Lower leg skin (tissue), 4 donors: Measurements from ENCODE around the gene TRIM45. TPM values are rescaled to one million over a fixed set of nuclear protein-coding genes. Genes with fewer than 3 reads are reported as not detected.

Experiments used
- DNase-seq, 2 donors: peaks; one replicate each; pipeline ENCODE4 v3.0.0-alpha.2; 2019; ENCODE audit warnings: low spot score in 2 of 2
- H3K4me3 ChIP-seq: fragments of 200-600 bp; sonication (generic); 2 replicates; pipeline ENCODE4 v1.5.1; 2017; ENCODE audit warnings: mild to moderate bottlenecking, low read depth; ENCODE audit not compliant: poor library complexity, severe bottlenecking
- POLR2A ChIP-seq, 2 donors: fragments of 450-650 bp; IDR thresholded peaks; one replicate each; pipeline ENCODE4 v1.6.1; 2016 to 2017; ENCODE audit warnings: antibody characterized with exemption in 2 of 2, mild to moderate bottlenecking in 1 of 2, moderate library complexity in 1 of 2
- WGBS, 2 donors: methylation state at CpG; one replicate each; pipeline ENCODE4 v1.1.5; 2018; 5-methylcytosine and 5-hydroxymethylcytosine counted together
- intact Hi-C: fragments of 100-400 bp; cut with DNase I; formaldehyde crosslinking; loops from one replicate; pipeline ENCODE4 v1.15.0; 2023; ENCODE audit warnings: low total_unique reads
- total RNA-seq, 4 donors: library from RNA; depleted of rRNA; stranded (reverse); fragments of >200 nt; gene quantifications; one replicate each; pipeline ENCODE4 v1.1.0, GENCODE V29; 2016
- TF ChIP-seq, protein P1 (sequence below), 3 donors: fragments of 450-650 bp; IDR thresholded peaks; one replicate each; pipeline ENCODE4 v1.5.1; 2016; ENCODE audit warnings: antibody characterized with exemption in 3 of 3, mild to moderate bottlenecking in 3 of 3, moderate library complexity in 2 of 3

The TRIM45 gene
- total RNA-seq, 4 donors from 2014 or later: 0.84 to 3.9 (median 1.8) TPM

DNA sequence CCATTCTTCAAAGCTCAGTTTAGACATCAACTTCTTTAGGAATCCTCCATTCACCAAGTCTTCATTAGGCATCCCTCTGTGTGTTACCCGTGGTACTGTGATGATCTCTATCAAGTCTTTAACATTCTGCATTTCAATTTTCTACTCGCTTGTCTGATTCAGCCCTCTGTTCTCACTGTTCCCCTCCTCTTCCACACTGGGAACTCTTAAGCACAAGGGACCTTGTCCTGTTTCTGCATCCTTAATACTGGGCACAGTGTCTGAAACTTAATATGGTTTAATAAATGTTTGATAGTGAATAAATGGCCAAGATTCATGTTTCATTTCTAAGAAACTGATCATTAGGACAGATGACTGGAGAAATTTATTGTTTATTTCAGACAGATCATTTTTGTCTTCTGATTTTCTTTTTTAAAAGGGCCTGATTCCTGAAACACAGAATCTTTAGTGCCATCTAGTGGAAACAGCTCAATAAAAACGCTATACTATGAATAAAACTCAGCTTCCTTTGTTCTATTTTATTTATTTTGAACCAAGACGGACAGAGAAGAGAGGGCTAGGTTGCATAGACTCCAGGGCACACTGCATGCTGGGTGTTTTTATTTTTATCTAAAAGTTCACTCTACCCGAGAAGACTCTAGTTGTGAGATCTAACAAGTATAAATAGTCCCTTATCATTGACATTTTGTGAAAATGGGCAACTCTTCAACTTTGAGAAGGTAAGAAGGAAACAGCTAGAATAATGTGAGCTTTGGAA, 7.0 kb upstream of the TRIM45 start:
- no peak for DNase-seq
- intact Hi-C loops: no loop called here
- TF ChIP-seq POLR2A (IDR thresholded peaks at IDR 0.05): no peak
- TF ChIP-seq, protein P1, sequence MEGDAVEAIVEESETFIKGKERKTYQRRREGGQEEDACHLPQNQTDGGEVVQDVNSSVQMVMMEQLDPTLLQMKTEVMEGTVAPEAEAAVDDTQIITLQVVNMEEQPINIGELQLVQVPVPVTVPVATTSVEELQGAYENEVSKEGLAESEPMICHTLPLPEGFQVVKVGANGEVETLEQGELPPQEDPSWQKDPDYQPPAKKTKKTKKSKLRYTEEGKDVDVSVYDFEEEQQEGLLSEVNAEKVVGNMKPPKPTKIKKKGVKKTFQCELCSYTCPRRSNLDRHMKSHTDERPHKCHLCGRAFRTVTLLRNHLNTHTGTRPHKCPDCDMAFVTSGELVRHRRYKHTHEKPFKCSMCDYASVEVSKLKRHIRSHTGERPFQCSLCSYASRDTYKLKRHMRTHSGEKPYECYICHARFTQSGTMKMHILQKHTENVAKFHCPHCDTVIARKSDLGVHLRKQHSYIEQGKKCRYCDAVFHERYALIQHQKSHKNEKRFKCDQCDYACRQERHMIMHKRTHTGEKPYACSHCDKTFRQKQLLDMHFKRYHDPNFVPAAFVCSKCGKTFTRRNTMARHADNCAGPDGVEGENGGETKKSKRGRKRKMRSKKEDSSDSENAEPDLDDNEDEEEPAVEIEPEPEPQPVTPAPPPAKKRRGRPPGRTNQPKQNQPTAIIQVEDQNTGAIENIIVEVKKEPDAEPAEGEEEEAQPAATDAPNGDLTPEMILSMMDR (IDR thresholded peaks at IDR 0.05): no peak
- 20 to 27% methylated on average over 5 of the region's 5 CpGs for WGBS, 2 donors
- H3K4me3 ChIP-seq: no peak overlapping the region

DNA sequence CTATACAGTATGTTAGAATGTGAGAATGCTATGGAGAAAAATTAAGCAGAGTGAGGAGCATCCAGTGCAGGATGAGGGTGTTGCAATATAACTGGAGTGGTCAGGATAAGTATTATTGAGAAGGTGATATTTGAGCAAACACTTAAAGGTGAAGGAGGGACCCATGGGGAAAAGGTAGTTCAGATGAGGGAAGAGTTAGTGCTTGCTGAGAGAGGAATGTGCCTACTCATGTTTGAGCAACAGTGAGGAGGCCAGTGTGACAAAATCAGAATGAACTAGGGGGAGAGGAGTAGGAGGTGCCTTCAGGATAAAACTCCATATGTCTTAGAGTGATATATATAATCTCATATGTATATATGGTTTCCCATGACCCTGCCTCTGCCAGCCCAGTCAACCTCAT, 6.2 kb upstream of the TRIM45 start:
- no peak for DNase-seq
- no peak overlapping the region for H3K4me3 ChIP-seq
- TF ChIP-seq, protein P1 (IDR thresholded peaks at IDR 0.05): no peak
- no peak for TF ChIP-seq POLR2A (IDR thresholded peaks at IDR 0.05)
- intact Hi-C loops: no loop called here

DNA sequence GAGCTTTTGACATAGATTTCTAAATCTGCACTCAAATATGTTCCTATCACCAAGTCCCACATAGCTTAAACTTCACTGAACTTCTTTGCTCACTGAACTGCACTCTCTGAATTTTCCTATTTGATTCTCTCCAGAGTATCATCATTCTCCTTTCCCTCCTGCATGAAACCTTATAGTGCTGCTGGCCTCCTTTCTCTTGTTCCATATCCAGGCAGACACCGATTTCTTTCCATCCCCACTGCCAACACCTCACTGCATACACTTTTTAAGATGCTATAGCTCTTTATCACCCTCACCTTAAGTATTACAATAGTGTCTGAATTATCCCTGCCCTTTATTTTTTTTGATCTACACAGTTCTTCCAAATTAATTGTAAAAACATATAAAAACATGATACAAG, 3.1 kb upstream of the TRIM45 start:
- no peak for DNase-seq
- intact Hi-C loops: loop anchor here (5.0 kb wide), 1 partner anchor 57 kb away; no protein-coding TSS in a partner anchor
- no peak overlapping the region for H3K4me3 ChIP-seq
- WGBS, 2 donors: 38 to 62% methylated on average over 1 of the region's 1 CpG
- TF ChIP-seq, protein P1 (IDR thresholded peaks at IDR 0.05): no peak
- TF ChIP-seq POLR2A (IDR thresholded peaks at IDR 0.05): no peak

DNA sequence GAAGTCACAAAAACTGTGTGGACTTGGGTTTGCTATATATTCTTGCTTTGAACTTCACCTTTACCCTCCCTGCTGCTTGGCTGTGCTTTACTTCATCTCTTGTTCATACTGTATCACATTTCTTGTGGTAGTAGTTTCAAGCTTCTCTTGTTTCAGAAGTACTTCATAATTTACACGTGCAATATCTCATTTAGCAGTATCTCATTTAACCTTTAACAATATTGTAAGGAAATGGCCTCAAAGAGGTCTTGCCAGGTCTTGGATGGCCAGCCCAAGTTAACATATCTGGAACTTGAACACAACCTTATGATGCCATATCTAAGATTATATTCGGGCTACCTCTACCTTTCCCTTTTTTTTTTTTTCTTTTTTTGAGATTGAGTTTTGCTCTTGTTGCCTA, 1.7 kb upstream of the TRIM45 start:
- intact Hi-C loops: loop anchor here (5.0 kb wide), 1 partner anchor 56 kb away; no protein-coding TSS in a partner anchor
- 95 to 100% methylated on average over 2 of the region's 2 CpGs for WGBS, 2 donors
- H3K4me3 ChIP-seq: no peak overlapping the region
- DNase-seq: no peak
- no peak for TF ChIP-seq POLR2A (IDR thresholded peaks at IDR 0.05)
- TF ChIP-seq, protein P1 (IDR thresholded peaks at IDR 0.05): no peak

DNA sequence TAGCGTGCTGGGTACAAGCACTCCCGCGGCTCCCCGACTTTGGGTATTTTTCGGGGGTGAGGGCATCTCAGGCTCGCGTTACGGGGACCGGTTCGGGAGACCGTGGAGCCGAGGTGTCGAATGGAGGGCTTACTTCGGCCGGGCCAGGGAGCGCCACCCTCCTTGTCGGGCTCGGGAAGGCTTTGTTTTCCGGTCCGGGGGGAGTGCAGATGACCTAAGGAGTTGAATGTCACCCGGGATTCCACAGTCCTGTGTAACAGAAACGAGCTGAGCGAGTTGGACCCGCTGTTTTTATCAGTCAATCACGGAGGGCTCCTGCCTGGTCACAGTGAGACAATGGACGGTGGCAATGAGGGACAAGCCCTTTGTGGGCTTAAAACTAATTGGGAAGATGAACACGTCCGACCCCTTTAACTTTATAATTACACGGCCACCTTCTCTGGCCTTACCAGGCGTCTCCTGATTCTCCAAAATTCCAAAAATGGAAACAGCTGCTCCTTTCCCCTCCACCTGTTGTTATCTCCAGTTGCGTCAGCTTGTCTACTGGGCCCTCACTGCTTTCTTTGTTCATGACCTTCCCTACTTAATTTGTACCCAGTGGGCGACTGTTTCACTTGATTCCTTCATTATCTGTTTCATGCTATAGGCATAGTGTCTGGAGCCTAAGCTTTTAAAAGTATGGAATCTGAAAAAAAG, 929 bp upstream of the TRIM45 start:
- no peak for TF ChIP-seq POLR2A (IDR thresholded peaks at IDR 0.05)
- TF ChIP-seq, protein P1 (IDR thresholded peaks at IDR 0.05): no peak
- H3K4me3 ChIP-seq: no peak overlapping the region
- DNase-seq: no peak
- WGBS, 2 donors: 30 to 54% methylated on average over 15 to 27 of the region's 32 CpGs
- intact Hi-C loops: loop anchor here (5.0 kb wide), 1 partner anchor 55 kb away; no protein-coding TSS in a partner anchor
